Stimulated activated CD8-positive, alpha-beta memory T cell treated with anti-CD3 and anti-CD28 coated beads, Interleukin-15, amount 100 ng/mL, for 4 hours (primary cell): ENCODE data around the gene PDILT.

Experiments used
- DNase-seq, 2 donors: peaks; one replicate each; pipeline ENCODE4 v3.0.0-alpha.2; 2020; ENCODE audit warnings: low read depth in 2 of 2

Gene PDILT

DNA sequence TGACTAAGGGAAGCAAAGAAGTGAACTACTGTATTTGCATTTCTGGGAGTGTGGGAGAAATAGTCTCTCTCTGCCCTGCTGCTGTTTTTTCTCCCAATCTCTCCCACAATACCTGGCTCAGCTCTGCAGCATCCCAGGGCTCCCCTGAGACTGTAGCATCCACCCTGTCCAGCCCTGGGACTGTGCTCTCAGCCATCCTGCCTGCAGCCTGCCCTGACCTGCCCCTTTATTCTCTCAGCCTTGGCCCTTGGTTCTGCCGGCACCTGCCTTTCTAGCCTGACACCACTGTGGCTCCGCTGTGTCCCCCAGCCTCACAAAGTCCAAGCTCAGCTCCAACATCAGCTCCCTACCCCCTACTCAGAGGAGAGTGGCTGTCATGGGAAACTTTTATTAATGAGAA lies 1.9 kb downstream of the PDILT start:
- DNase-seq: no peak

DNA sequence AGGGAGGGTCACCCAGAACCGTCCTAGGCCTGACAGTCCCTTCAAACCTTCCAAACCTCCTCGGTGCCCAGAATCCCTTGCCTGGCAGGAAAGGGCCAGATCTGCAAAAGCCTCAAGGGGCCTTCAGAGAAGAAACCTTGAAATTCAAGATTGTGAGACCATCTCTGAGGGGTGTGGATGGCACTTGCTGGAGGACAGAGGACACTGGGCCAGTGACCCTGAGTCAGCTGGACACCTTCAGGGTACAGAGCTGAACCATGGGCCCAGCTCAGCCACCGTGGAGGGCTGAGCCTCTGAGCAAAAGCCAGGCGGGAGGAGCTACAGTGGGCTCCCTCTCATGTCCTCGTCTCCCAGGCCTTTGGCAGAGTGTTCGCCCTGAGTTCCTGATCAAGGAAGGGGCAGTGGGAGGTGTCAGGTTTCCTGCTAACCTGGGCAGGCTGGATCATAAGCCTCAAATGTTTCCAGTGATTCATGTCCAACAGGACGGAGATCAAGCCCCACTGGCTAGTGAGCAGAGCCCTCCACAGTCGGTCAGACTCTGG lies 3.0 kb downstream of the PDILT start:
- DNase-seq: no peak

DNA sequence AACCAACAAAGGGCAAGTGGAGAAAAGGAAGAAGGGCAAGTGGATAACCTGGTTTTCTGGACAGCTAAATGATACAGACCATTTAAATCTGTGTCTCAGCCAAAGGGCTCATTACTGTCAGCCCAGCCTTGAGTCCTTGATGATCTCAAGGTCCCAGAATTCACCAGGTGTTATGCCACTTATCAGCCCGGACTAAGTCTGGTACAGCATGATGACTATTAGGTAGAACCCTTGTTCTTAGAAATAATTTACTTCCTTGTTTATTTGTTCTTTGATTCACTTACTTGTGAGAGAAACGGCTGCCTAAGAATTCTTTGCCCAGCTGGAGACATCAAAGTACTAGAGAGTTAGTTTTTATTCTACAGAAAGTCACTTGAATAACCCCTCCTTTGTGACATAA lies 3.5 kb downstream of the PDILT start:
- DNase-seq: no peak

DNA sequence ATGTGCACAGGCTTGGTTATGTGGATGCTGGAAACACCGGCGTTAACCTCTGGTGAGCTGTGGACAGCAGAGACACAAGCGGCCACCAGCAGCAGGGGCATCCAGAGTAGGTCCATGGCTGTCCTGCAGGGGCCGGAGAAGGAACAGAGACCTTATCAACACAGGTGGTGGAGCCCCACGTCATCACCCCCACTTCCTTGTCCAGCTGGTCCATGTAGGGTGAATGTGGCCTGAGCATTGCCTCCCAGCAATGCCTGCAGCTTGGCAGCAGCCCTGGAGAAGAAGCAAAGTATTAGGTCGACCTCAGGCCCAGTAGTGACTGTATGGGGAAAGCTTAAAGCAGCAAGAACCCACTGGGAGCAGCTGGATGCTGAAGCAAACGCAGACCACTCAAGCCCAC lies 5.4 kb downstream of the PDILT start:
- DNase-seq: no peak

DNA sequence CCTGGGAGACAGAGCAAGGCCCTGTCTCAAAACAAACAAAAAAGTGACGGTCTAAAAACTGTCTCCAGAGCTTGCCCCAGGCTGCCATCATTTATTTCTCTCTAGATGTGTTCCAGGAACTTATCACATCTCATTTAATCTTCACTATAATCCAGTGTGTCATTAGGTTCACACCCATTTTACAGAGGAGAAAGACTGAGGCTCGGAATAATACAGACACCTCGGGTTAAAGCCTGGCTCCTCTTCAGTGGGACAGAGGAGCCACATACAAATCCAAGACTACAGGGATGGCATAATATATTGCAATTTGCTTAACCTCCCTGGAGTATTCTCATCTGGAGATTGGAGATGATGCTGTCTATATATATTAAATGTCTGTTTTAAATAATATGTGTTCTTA lies 5.9 kb downstream of the PDILT start:
- no peak for DNase-seq

DNA sequence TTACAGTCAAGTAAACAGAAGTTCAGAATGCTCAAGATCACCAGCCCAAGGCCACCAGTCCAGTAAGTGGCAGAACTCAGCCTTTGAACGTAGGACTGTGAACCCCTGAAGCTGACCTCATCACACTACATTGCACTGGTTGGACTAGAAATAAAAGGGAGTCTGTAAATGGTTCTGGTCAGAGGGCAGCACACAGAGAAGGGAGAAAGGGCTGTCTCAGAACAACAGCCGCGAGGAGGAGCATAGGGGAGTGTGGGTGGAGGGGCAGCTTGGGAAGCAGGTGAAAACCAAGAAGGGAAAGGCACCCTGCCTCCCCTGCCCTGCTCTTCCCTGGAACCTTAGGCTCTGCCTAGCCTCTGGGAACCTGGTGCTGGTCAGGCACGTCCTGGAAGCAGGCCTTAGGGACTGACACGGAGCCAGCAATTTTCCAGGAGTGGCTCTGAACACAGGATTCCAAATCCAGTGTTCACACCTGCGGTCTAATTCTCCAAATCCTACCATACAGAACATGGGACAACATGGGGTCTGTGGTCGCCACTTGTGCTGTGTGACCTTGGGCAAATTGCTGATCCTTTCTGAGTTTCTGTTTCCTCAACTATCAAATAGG lies 7.0 kb downstream of the PDILT start:
- DNase-seq: no peak

DNA sequence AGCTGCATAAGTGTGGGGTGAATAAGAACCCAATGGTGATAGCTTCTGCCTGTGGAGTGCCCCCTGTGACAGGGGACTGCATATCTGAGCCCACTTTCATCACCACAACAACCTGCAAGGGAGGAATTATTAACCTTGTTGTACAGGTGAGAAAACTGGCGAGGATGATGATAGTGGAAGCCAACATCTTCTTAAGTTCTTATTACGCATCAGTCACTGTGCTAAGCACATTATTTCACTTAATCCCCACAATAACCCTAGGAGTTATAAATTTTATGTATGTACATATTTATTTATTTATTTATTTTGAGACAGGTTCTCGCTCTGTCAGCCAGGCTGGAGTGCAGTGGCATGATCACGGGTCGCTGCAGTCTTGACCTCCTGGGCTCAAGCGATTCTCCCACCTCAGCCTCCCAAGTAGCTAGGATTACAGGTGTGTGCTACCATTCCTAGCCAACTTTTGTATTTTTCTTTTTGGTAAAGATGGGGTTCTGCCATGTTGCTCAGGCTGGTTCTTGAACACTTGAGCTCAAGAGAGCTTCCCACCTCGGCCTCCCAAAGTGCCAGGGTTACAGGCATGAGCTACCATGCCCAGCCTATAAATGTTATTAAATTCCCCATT lies 7.6 kb downstream of the PDILT start:
- no peak for DNase-seq

DNA sequence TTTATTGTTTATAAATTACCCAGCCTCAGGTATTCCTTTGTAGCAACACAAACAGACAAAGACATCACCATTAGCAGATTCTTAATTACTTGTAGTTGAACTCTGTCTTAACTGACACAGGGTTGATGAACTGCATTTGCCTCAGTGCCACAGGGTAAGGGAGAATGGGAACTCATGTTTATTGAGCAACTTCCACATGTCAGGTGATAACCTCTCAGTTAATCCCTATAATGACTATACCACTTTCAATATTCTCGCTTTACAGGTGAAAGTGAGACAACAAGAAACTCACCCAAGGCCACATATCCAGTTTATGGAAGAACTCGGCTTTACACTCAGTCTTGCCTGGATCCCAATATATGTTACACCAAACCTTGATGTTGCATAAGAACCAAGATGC lies 8.6 kb downstream of the PDILT start:
- no peak for DNase-seq

DNA sequence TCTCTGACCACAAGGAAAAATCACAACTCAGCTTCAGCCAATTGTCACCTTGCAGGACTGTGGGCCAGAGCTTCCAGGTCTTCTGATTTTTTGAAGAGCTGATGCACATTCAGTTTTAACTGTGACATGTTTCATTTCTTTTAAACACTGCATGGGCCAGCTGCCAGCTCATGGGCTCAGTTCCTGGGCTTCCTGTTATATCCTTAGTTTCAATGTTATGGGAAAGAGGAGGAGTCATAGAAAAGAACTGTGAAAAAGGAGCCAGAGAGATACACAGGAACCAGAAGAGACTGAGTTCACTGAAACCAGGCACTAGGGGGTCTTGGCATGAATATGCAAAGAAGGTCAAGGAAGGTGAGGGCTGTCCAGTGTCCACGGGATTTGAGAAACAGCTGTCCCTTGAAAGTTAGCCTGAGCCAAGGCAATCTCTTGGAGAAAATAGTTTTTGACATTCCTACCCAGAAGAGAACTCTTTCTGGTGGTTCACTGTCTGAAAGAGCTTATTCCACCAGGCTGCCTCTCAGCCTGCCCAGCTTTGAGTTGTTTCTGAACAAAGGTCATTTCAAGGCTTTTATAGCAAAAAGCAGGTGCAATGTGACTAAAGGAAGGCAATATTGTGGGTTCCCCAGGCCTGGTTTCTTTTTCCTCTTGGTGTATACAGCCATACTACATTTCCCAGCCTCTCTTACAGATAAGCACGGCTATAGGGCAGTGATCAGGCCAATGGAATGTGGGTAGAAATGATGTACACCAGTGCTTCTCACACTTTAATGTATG lies 10.5 kb downstream of the PDILT start:
- no peak for DNase-seq

DNA sequence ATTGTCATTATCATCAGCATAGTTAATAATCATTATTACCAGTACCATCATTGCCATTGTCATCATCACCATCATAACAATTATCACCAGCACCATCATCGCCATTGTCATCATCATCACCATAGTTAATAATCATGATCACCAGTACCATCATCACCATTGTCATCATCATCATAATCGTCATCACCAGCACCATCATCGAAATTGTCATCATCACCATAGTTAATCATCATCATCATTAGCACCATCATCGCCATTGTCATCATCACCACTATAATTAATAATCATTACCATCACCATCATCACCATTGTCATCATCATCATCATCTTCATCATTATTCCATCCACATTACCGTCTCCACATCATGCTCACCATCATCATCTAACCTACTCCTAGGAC lies 13.5 kb downstream of the PDILT start:
- no peak for DNase-seq

DNA sequence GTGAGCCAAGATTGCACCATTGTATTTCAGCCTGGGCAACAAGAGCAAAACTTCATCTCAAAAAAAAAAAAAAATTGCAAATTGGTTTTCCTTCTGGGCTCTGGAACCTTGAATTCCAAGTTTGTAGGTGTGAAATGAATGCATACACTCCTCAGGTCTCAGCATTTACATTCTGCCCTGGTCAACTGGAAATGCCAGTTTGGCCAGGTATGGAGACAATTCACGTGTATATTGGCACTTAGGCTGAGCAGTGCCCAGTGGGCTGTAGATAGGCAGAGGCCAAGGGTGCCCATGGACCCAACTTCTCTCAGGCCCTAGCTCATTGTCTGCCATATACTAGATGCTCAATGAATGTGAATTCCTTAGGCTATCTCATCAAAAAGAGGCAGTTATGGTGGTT lies 15.7 kb downstream of the PDILT start:
- DNase-seq: no peak

DNA sequence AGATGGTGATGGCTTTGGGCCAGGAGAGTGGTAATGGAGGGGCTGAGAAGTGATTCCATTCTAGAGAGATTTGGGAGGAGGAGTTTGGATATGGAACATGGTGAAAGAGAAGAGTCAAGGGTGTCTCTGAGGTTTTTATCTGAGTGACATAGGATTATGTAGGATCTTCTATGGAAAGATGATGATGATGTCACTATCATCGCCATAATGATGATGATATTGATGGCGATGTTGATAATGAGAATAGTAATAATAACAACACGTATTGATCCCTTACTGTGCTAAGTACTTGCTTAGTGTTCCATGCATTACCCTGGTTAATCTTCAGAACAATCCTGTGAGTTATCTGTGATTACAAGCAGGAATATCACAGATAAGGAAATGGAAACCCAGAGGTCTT lies 16.6 kb downstream of the PDILT start:
- no peak for DNase-seq

DNA sequence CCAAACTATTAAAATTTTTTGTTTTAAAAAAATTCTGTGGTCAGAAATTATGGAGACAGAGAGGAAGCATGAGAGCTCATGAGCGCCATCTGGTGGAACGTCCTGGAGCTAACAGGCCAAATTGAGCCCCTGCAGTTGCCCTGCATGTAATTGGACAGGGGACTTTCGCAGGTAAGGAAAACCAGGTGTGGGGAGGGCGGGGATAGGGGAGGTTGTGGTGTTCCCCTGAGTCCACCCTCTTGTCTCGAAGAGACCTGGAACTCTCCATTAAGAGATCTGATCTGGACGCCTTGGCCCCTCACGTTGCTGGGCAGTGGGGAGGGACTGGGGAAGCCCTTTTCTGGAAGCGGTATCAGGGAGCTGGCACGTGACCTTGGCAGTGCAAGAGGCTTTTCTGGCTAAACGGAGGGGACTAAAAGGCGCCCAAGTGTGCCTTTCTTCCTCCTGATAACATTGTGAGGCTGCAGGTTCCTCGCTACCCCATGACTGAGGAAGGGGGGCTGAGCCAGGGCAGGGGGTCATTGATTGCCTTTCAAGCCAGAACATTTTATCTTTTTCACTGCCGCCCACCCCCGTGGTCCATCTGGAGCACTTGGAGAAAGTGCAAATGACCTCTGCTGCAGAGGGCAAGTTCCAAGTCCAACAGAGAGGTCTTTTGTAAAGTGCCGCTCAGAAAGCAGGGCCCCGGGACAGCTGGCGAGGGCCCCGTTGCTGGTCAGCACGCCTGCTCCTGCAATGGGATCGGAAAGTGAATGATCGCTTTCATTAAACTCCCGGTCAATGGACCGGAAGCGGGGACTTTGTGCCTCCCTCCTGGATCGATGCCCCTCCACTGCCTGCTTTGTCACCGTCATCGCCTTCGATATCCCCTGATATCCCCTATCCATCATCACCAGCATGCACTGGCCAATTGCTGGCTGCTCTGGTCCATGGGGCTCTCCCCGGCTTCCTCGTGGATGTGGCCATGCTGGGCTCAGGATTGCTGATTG lies 18.4 kb downstream of the PDILT start:
- DNase-seq: no peak

DNA sequence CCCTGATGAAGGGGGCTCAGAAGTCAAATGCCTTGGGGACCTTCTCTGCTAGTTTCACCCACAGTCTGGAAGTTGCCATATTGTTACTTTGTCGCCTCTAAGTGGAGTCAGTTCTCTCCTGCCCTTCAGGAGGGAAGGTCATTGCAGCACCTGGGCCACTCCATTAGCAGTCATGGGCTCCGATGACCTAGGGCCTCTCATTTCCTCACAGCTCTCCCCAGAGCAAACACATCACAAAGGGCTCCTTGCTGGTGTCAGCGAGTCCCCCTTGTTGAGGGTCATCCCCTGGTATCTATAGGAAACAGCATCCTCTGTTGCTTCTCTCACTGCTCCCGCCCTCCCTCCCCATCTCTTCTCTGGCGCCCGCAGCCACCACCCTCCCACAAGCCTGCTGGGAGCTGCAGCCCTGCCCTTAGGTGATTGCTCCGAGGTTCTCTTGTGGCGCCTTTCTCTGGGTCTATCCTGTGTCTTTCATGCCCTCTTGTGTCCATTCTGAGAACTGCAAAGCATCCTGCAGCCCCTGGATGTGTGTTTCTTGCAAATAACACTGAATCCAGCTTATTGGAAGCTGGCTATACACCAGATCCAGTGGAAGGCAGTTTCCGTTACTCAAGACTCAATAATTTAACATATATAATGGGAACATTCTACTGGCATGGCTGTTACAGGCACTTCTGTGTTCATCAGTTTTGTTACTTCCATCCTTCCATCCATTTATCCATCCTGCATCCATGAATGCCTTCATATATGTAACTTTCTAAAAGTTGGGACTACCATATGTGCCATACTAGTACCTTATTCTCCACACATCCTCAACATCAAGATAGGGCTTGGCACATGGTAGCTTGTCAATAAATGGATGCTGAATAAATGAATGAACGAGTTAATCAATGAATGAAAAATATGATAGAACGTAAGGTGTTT lies 21.2 kb downstream of the PDILT start:
- DNase-seq: no peak

DNA sequence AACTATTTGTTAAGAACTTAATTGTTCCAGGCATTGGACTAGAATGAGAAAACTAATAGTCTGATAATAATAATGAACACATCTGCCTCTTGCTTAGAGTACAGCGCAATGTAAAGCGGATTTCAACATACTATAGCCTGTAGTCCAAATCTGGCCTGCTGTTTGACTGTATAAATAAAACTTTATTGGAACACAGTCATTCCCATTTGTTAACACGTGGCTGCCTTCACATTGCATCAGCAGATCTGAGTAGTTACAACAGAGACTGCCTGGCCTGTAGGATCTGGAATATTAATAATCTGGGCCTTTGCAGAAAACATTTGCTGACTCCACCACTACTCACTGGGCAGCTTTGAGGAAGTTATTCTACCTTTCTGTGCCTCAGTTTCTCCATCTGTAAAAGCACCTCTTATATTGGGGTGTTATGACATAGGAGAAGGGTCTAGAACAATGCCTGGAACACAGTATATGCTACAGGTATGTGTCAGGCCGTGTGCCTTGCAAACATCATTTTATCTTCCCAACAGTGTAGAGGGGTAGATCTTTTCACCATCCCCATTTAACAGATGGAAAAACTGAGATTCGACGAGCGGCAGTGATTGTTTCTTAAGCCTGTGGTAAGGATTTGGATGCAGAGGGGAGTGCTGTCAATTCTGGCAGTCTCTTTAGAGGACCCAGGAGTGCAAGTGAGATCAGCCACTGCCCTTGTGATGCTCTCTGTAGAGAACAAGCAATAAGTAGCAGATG lies 22.2 kb downstream of the PDILT start:
- DNase-seq: no peak

DNA sequence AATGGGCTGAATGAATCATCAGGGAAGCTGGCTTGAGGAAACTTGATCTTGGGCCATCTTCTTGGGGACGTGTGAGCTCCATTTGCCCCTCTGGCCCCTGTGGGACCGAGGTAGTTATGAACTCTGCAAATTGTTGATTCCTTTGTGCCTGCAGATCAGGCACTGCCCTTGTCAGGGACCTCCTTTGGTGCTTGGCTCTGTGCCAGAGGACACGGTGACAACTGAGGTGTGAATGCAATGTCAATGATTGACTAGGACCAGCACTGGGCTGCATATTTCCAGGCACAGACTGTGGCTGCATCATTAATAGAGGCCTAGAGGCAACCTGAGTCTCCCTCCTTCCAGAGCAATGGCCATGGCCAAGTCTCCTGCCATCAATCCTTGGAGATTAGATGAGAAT lies 23.8 kb downstream of the PDILT start:
- DNase-seq: no peak

DNA sequence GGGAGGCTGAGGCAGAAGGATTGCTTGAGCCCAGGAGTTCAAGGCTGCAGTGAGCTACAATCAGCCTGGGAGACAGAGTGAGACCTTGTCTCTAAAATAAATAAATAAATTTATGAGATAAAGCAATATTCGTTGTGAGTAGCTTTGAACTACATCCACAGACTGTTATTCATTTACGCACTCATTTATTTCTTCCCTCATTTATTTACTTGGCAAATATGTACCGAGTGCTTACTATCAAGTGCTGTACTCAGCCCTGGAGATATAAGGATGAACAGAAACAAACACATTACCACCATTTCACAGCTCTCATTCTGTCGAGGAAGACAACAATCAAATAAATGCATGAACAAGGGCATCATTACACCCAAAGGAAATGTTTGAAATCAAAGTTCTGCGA lies 27.4 kb downstream of the PDILT start:
- DNase-seq: no peak

DNA sequence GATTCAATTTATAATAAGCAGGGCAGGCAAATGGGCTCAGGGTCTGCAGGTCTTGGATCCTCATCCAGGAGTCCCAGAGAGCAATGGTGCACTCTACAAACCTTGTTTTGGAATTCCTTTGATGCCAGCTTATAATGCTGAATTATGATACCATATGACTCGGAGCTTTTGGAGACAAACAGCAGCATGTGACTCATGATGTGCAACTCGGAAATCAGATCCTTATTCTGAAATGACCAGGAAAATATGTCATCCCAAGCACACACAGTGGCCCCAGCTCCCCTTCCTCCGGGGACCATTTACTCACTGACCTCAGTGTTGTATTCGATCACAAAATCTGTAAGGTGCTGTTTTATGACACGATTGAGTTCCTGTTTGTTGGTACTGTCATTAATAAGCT lies 31.8 kb downstream of the PDILT start:
- no peak for DNase-seq

DNA sequence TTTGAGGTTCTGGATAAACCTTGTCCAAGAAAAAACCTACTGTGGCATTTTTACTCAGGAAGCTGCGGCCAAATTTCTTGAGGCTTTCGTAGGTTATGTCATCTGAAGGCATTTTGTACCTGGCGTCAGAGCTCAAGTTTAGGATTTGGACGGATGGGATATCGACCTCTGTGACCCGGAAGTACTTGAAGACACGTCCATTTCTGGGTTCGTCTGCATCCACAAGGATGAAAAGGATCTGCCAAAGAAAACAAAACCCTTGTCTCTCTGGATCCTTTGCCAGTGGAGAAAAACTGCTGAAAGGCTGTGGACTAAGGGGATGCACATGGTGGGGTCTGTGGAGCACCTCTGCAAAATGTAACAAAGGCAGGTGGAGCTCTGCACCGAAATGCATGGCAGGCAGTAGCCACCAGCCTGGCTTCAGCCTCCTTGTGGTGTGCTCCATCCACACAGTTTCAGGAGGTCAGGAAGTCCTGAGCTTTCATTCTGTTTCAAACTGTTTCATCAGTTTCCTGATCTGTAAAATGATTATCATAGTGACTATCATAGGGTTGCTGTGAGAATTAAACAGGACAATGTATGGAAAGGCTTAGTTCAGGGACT lies 35.0 kb downstream of the PDILT start:
- DNase-seq: no peak

DNA sequence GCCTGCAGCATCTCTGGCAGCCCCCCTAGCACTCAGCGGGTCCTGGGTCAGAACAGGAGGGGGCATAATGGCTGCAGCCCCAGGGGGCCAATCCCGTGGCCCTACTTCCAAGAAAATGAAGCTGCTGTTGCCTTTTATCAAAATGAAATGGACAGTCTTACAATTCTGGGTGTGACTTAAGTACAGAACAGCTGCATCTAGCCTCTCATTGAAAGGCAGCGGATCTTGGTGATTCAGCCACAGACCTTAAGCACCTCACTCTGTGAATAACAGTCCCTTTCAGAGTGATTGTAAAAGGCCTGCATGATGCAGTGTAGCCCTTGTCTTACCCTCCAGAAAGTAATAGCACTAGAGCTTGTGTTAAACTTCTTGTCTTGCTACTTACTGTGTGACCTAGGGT lies 40.5 kb downstream of the PDILT start:
- no peak for DNase-seq
